Fibroblast of mammary gland (primary cell): ENCODE measurements around the gene NDUFC1.
A peak's percentile ranks its signal among the peaks of the same experiment; 100 is the strongest.

Source experiments
- DNase-seq: peaks from one replicate; pipeline ENCODE4 v3.0.0-alpha.2; 2010; ENCODE audit warnings: low read depth
- H3K4me3 ChIP-seq: 2 replicates; pipeline ENCODE4 v1.5.1; 2011; ENCODE audit warnings: low read depth, mild to moderate bottlenecking, low read length, moderate library complexity; ENCODE audit not compliant: control insufficient read depth
- TF ChIP-seq, protein P1 (sequence below): conservative IDR thresholded peaks from 2 replicates; pipeline ENCODE4 v1.5.1; 2011; ENCODE audit warnings: low read depth, low read length, inconsistent platforms; ENCODE audit not compliant: control insufficient read depth, insufficient read depth

The NDUFC1 gene

DNA sequence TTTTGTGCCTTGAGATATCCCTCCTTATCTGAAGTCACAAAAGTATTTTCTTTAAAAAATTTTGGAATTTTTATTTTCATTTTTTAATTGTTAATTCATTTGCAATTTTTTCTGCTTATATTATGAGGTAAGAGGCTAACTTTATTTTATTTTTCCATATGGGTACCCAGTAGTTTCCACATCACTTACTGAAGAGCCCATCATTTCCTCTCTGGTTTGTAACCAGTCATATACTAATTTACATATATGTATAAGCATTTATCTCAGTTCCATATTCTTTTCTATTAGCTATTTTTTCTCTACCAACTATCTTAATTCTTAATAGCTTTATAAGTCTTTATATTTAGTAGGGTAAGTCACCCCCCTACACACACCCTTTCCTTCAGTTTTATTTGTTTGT is 49.2 kb downstream of the NDUFC1 start:
- H3K4me3 ChIP-seq, result no peak overlapping the region
- TF ChIP-seq, protein P1, sequence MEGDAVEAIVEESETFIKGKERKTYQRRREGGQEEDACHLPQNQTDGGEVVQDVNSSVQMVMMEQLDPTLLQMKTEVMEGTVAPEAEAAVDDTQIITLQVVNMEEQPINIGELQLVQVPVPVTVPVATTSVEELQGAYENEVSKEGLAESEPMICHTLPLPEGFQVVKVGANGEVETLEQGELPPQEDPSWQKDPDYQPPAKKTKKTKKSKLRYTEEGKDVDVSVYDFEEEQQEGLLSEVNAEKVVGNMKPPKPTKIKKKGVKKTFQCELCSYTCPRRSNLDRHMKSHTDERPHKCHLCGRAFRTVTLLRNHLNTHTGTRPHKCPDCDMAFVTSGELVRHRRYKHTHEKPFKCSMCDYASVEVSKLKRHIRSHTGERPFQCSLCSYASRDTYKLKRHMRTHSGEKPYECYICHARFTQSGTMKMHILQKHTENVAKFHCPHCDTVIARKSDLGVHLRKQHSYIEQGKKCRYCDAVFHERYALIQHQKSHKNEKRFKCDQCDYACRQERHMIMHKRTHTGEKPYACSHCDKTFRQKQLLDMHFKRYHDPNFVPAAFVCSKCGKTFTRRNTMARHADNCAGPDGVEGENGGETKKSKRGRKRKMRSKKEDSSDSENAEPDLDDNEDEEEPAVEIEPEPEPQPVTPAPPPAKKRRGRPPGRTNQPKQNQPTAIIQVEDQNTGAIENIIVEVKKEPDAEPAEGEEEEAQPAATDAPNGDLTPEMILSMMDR, result no peak
- no peak for DNase-seq

DNA sequence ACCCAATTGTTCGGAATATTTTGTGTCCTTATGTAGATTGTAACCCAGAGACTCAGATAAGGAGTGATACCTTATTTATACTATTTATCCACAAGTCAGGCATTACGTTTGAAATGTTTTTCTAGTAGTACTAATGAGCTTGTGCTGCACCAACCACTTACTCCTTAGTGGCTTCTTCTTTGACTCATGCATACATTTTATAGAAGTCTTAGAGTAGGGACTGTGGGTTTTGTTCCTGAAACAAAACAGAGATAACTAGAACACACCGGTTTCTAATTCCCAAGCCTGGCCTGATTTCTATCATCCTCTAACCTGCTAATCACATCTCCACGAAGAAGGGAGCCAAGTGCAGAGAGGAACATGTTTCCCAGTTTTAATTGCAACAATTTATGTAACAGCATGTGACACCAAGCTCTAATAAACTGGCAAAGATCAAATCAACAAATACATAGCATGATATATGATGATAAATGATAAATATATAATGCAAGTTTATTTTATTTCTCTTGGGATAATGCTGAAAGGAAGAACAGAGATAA is 54.5 kb downstream of the NDUFC1 start:
- no peak for DNase-seq
- TF ChIP-seq, protein P1, result no peak
- H3K4me3 ChIP-seq, result no peak overlapping the region

- peak; percentile 35 for DNase-seq
- H3K4me3 ChIP-seq, result no peak overlapping the region
- TF ChIP-seq, protein P1, result no peak
Observed at GRCh38 chr4:139247241-139247640, 55.0 kb downstream of the NDUFC1 start.

- no peak for DNase-seq
- no peak overlapping the region for H3K4me3 ChIP-seq
- TF ChIP-seq, protein P1, result no peak
Observed at GRCh38 chr4:139246166-139246565, 56.1 kb downstream of the NDUFC1 start.

- TF ChIP-seq, protein P1, result no peak
- no peak for DNase-seq
Observed at GRCh38 chr4:139245590-139245989, 56.7 kb downstream of the NDUFC1 start.

GRCh38 chr4:139243448-139244365 is 58.6 kb downstream of the NDUFC1 start:
- peak; percentile 99 for DNase-seq
- H3K4me3 ChIP-seq, result no peak overlapping the region

More at GRCh38 chr4:139245590-139245989, 56.7 kb downstream of the NDUFC1 start:
- no peak overlapping the region for H3K4me3 ChIP-seq

More at GRCh38 chr4:139243448-139244365, 58.6 kb downstream of the NDUFC1 start:
- TF ChIP-seq, protein P1, result no peak
